ENCODE data around the gene ANKRD34A. TPM values are rescaled to one million over a fixed set of nuclear protein-coding genes. Genes with fewer than 3 reads are reported as not detected.

ANKRD34A gene
- polyA plus RNA-seq, 1 donor from 2014 or later: 1.7 TPM

DNA sequence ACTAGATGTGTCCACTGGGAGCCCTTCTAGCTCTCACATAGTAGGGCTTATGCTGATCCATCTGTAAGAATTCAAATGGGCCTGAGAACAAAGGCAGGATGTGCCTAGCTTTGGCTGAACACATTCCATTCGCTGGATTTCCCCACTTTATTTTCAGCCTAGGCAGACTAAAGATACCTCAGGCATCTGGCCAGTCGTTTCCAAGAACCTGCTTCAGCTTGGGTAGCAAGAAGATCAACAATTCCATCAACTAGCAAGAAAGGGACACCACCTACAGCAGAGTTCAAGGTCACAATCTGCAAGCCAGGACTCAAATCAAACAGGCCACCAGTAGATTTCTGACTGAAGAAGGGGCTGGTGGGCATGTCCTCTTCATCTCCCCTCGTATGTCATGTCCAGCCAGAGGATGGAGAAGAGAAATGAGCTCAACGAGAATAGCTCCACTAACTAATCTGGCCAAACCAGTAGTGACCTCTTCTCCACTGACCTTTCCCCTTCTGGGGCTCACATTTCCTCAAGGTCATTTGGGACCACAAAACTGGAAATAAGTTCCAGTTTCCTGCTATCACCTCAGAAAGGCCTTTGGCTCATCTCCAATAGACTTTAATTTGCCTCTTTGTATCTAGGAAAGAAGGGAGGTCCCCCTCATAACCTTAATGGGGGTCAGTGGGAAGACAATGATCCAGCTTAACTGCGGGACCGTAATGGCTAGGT is 17.8 kb upstream of the ANKRD34A start:
- TF ChIP-seq, protein P1, sequence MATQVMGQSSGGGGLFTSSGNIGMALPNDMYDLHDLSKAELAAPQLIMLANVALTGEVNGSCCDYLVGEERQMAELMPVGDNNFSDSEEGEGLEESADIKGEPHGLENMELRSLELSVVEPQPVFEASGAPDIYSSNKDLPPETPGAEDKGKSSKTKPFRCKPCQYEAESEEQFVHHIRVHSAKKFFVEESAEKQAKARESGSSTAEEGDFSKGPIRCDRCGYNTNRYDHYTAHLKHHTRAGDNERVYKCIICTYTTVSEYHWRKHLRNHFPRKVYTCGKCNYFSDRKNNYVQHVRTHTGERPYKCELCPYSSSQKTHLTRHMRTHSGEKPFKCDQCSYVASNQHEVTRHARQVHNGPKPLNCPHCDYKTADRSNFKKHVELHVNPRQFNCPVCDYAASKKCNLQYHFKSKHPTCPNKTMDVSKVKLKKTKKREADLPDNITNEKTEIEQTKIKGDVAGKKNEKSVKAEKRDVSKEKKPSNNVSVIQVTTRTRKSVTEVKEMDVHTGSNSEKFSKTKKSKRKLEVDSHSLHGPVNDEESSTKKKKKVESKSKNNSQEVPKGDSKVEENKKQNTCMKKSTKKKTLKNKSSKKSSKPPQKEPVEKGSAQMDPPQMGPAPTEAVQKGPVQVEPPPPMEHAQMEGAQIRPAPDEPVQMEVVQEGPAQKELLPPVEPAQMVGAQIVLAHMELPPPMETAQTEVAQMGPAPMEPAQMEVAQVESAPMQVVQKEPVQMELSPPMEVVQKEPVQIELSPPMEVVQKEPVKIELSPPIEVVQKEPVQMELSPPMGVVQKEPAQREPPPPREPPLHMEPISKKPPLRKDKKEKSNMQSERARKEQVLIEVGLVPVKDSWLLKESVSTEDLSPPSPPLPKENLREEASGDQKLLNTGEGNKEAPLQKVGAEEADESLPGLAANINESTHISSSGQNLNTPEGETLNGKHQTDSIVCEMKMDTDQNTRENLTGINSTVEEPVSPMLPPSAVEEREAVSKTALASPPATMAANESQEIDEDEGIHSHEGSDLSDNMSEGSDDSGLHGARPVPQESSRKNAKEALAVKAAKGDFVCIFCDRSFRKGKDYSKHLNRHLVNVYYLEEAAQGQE (IDR thresholded peaks at IDR 0.05; ENCODE audit: borderline replicate concordance): no peak
- no peak for TF ChIP-seq EZH2 (IDR thresholded peaks at IDR 0.05; ENCODE audit: borderline replicate concordance, insufficient read depth, low read length, poor library complexity, severe bottlenecking)
- TF ChIP-seq, protein P2, sequence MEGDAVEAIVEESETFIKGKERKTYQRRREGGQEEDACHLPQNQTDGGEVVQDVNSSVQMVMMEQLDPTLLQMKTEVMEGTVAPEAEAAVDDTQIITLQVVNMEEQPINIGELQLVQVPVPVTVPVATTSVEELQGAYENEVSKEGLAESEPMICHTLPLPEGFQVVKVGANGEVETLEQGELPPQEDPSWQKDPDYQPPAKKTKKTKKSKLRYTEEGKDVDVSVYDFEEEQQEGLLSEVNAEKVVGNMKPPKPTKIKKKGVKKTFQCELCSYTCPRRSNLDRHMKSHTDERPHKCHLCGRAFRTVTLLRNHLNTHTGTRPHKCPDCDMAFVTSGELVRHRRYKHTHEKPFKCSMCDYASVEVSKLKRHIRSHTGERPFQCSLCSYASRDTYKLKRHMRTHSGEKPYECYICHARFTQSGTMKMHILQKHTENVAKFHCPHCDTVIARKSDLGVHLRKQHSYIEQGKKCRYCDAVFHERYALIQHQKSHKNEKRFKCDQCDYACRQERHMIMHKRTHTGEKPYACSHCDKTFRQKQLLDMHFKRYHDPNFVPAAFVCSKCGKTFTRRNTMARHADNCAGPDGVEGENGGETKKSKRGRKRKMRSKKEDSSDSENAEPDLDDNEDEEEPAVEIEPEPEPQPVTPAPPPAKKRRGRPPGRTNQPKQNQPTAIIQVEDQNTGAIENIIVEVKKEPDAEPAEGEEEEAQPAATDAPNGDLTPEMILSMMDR (IDR thresholded peaks at IDR 0.05; ENCODE audit: poor library complexity, severe bottlenecking): no peak
- H3K27ac ChIP-seq (ENCODE audit: low read length): no peak overlapping the region
- no peak overlapping the region for H3K4me2 ChIP-seq (ENCODE audit: low read length)
- no peaks in the 10 kb centered on the region for H3K9me3 ChIP-seq (ENCODE audit: low read length)
- no peaks in the 10 kb centered on the region for H3K27me3 ChIP-seq (ENCODE audit: insufficient read depth, low read depth, low read length)
- no peaks in the 10 kb centered on the region for H3F3A ChIP-seq (ENCODE audit: insufficient read depth, low read length, poor library complexity, severe bottlenecking)
- H3K36me3 ChIP-seq (ENCODE audit: insufficient read depth, low read length): no peaks in the 10 kb centered on the region
- H3K9me2 ChIP-seq (ENCODE audit: insufficient read depth, low read length): no peaks in the 10 kb centered on the region
- no peaks in the 10 kb centered on the region for H3K79me2 ChIP-seq (replicated peaks; ENCODE audit: insufficient read depth, low read length)
- H3K9ac ChIP-seq (ENCODE audit: low read length): no peak overlapping the region
- no peak overlapping the region for H2AFZ ChIP-seq (ENCODE audit: low read depth, low read length)
- no peak overlapping the region for H3K4me3 ChIP-seq (ENCODE audit: low read length)
- H4K20me1 ChIP-seq (ENCODE audit: insufficient read depth): no peaks in the 10 kb centered on the region

DNA sequence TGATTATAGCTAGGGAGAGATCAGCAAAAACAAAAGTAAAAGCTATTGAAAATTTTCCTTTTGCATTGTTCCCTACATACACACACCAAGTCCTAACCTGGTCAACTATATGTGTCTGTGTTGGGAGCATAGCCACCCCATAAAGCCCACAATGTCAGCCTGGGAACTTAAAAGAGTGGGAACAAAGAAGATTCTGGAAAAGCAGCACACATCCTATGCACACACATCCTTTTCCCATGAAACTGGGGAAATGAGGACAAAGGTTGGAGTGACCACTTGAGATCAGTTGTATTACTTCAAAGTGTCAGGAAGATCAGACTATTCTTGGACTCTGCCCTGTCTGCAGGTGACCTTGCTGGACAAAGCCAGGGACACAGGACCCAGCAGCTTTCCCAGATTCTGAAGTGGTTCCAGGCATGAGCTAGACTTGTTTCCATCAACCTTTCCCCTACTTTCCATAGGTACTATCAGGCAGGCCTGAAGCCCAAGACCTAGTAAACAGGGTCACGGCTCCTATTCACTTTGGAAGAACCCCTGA is 16.2 kb upstream of the ANKRD34A start:
- Histone ChIP-seq H4K20me1 (ENCODE audit: insufficient read depth) (no peaks in the 10 kb centered on the region), H3K4me2 (ENCODE audit: low read length) (no peak overlapping the region), H3K27me3 (ENCODE audit: insufficient read depth, low read depth, low read length) (no peaks in the 10 kb centered on the region), H3F3A (ENCODE audit: insufficient read depth, low read length, poor library complexity, severe bottlenecking) (no peaks in the 10 kb centered on the region), H3K9me2 (ENCODE audit: insufficient read depth, low read length) (no peaks in the 10 kb centered on the region), H3K79me2 (replicated peaks; ENCODE audit: insufficient read depth, low read length) (no peaks in the 10 kb centered on the region), H2AFZ (ENCODE audit: low read depth, low read length) (no peak overlapping the region), H3K4me3 (ENCODE audit: low read length) (peak overlapping the region; percentile 49), H3K9me3 (ENCODE audit: low read length) (no peaks in the 10 kb centered on the region), H3K27ac (ENCODE audit: low read length) (peak overlapping the region; percentile 90), H3K36me3 (ENCODE audit: insufficient read depth, low read length) (no peaks in the 10 kb centered on the region), H3K9ac (ENCODE audit: low read length) (peak overlapping the region; percentile 57)
- TF ChIP-seq TAF1 (IDR thresholded peaks at IDR 0.05; ENCODE audit: low read depth): no peak
- no peak for TF ChIP-seq RAD21 (conservative IDR thresholded peaks at IDR 0.05)
- no peak for TF ChIP-seq POLR2AphosphoS5 (IDR thresholded peaks at IDR 0.05)
- no peak for TF ChIP-seq SMC3 (conservative IDR thresholded peaks at IDR 0.05; ENCODE audit: poor library complexity)
- TF ChIP-seq, protein P1 (IDR thresholded peaks at IDR 0.05; ENCODE audit: borderline replicate concordance): no peak
- no peak for TF ChIP-seq EZH2 (IDR thresholded peaks at IDR 0.05; ENCODE audit: borderline replicate concordance, insufficient read depth, low read length, poor library complexity, severe bottlenecking)
- no peak for TF ChIP-seq EP300 (conservative IDR thresholded peaks at IDR 0.05; ENCODE audit: poor library complexity, severe bottlenecking)
- TF ChIP-seq, protein P2 (IDR thresholded peaks at IDR 0.05; ENCODE audit: poor library complexity, severe bottlenecking): no peak
- no peak for TF ChIP-seq MXI1 (conservative IDR thresholded peaks at IDR 0.05; ENCODE audit: poor library complexity, severe bottlenecking)

Measured in neural cell (in vitro differentiated cells).